ENCODE results near the gene NLRP13.
"Not testable (repeated sequence)": the region's sequence is repeated elsewhere in the genome, so short reads cannot be mapped to it uniquely, and the experiment has no call there.

NLRP13 gene

DNA sequence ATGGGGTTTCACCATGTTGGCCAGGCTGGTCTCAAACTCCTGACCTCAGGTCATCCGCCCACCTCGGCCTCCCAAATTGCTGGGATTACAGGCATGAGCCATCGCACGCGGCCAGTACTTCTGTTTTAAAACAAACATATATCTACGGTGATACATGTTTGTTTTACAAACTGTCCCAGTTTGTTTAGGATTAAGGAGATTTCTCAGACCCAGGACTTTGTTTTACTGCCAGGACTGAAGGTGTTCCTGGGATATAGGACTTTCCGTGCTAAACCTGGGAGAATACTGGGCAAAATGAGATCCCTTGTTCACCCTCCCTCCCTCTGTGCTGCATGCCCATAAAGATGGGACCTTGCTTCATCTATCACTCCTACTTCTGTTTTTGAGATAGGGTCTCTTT lies 24.3 kb upstream of the NLRP13 start:
- no peak overlapping the region for H3K4me3 ChIP-seq (ENCODE audit: low read depth, low read length)
- H3K27me3 ChIP-seq (replicated peaks) = no peaks in the 10 kb centered on the region
- no peak for DNase-seq
- no peak overlapping the region for H3K27ac ChIP-seq
- H3K36me3 ChIP-seq (replicated peaks) = no peaks in the 10 kb centered on the region
- TF ChIP-seq, protein P1, sequence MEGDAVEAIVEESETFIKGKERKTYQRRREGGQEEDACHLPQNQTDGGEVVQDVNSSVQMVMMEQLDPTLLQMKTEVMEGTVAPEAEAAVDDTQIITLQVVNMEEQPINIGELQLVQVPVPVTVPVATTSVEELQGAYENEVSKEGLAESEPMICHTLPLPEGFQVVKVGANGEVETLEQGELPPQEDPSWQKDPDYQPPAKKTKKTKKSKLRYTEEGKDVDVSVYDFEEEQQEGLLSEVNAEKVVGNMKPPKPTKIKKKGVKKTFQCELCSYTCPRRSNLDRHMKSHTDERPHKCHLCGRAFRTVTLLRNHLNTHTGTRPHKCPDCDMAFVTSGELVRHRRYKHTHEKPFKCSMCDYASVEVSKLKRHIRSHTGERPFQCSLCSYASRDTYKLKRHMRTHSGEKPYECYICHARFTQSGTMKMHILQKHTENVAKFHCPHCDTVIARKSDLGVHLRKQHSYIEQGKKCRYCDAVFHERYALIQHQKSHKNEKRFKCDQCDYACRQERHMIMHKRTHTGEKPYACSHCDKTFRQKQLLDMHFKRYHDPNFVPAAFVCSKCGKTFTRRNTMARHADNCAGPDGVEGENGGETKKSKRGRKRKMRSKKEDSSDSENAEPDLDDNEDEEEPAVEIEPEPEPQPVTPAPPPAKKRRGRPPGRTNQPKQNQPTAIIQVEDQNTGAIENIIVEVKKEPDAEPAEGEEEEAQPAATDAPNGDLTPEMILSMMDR (IDR thresholded peaks at IDR 0.05; ENCODE audit: low read depth, low read length, missing control alignments) = no peak
- in situ Hi-C loops (cut with HindIII; ENCODE audit: low pct_ligation_motif_present, low sequenced_read_pairs) = no loop called here

DNA sequence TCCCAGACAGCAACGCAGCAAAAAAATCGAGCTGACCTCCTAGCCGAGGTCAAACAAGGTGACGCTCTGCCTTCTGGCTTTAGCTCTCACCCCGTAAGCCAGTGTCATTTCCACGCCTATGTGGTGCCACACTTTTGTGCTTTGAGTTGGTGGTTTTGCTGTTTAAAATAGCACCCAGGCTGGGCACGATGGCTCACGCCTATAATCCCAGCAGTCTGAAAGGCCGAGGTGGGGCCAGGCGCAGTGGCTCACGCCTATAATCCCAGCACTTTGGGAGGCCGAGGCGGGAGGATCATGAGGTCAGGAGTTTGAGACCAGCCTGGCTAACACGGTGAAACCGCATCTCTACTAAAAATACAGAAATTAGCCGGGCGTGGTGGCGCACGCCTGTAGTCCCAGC lies 18.4 kb upstream of the NLRP13 start:
- DNase-seq; H3K36me3 ChIP-seq (replicated peaks); in situ Hi-C loops (cut with HindIII; ENCODE audit: low pct_ligation_motif_present, low sequenced_read_pairs); H3K27ac ChIP-seq; H3K27me3 ChIP-seq (replicated peaks); H3K4me3 ChIP-seq (ENCODE audit: low read depth, low read length): not testable (repeated sequence)

DNA sequence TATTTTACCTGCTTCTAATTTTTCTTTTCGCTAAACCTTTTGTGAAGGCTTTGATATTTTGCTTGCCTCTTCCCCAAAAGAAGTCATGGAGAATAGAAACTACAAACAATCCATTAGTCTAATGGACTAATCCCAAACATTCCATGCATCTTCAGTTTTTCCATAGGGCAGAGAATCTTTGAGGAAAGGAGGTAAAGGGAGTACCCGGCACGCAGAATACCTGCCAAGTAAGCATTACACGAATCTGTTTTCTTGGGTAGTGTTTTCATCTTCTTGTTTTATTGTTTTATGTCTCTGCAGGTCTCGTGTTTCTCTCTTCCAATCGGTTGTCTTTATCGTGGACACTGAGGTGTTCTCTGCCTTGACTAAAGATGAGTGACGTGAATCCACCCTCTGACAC lies 15.4 kb upstream of the NLRP13 start, which contains the start of gene NLRP8:
Gene NLRP8 (plus strand): TSS at position 301 of the 400 bp plus-strand sequence.
- Histone ChIP-seq H3K27ac (no peak within 1 kb of the TSS), H3K4me3 (ENCODE audit: low read depth, low read length) (no peak within 1 kb of the TSS), H3K27me3 (replicated peaks) (no peaks in the 10 kb centered on the region), H3K36me3 (replicated peaks) (no peaks in the 10 kb centered on the region)
- DNase-seq = no peak
- TF ChIP-seq, protein P1 (IDR thresholded peaks at IDR 0.05; ENCODE audit: low read depth, low read length, missing control alignments) = no peak
- in situ Hi-C loops (cut with HindIII; ENCODE audit: low pct_ligation_motif_present, low sequenced_read_pairs) = no loop called here

DNA sequence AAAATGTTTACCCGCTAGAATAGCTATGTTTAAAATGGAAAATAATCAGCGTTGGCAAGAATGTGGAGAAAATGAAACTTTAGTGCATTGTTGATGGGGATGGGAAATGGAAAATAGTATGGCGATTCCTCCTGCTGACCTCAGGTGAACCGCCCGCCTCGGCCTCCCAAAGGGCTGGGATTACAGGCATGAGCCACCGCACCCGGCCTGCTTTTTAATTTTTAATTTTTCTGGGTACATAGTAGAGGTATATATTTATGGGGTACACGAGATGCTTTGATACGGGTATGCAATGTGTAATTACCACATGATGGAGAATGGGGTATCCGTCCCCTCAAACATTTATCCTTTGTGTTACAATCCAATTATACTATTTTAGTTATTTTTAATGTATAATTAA lies 8.2 kb upstream of the NLRP13 start:
- no peak overlapping the region for H3K4me3 ChIP-seq (ENCODE audit: low read depth, low read length)
- in situ Hi-C loops (cut with HindIII; ENCODE audit: low pct_ligation_motif_present, low sequenced_read_pairs) = no loop called here
- H3K27me3 ChIP-seq (replicated peaks) = no peaks in the 10 kb centered on the region
- no peak overlapping the region for H3K27ac ChIP-seq
- no peaks in the 10 kb centered on the region for H3K36me3 ChIP-seq (replicated peaks)
- DNase-seq = no peak
- TF ChIP-seq, protein P1 (IDR thresholded peaks at IDR 0.05; ENCODE audit: low read depth, low read length, missing control alignments) = no peak

DNA sequence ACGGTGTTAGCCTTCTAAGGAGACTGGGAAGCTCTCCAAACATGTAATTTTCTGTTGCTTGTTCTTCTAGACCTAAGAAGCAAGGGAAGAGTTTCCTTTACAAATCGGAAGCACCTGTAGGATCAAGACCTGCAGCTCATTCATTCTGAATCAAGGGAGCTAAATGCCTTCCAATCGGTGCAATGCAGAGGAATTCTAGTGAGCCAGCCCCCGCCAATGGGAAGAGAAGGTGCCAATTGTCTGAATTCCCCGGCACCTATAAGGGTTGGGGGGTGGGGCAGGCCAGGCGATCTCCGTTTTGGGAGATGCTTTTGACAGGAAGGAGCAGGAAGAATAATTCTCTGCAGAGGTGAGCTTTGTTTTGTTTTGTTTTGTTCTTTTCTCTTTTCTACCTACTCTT lies 7.1 kb upstream of the NLRP13 start:
- in situ Hi-C loops (cut with HindIII; ENCODE audit: low pct_ligation_motif_present, low sequenced_read_pairs) = no loop called here
- no peaks in the 10 kb centered on the region for H3K36me3 ChIP-seq (replicated peaks)
- H3K27ac ChIP-seq = no peak overlapping the region
- no peaks in the 10 kb centered on the region for H3K27me3 ChIP-seq (replicated peaks)
- TF ChIP-seq, protein P1 (IDR thresholded peaks at IDR 0.05; ENCODE audit: low read depth, low read length, missing control alignments) = no peak
- no peak for DNase-seq
- H3K4me3 ChIP-seq (ENCODE audit: low read depth, low read length) = no peak overlapping the region

DNA sequence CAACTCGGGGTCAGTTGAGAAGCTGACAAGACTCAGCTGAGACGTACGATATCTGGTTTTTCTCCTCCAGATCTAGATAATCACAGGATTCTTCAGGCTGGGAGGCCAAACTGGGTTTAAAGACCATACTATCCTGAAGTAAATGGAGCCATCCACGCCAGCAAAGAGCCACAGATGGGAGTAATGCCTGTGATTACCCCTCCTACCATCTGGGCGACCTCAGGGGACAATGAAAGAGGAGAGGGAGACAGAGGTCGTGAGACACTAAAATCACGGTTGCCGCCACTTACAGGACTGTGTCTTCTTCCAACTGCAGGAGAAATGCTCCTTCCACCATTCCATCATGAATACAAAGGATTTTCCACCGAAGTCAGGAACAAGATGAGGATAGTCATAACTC lies 3.1 kb upstream of the NLRP13 start:
- no peaks in the 10 kb centered on the region for H3K36me3 ChIP-seq (replicated peaks)
- no peak for DNase-seq
- H3K4me3 ChIP-seq (ENCODE audit: low read depth, low read length) = no peak overlapping the region
- TF ChIP-seq, protein P1 (IDR thresholded peaks at IDR 0.05; ENCODE audit: low read depth, low read length, missing control alignments) = no peak
- H3K27me3 ChIP-seq (replicated peaks) = no peaks in the 10 kb centered on the region
- in situ Hi-C loops (cut with HindIII; ENCODE audit: low pct_ligation_motif_present, low sequenced_read_pairs) = no loop called here
- no peak overlapping the region for H3K27ac ChIP-seq
